ENCODE results near the gene CA10.

CA10 gene

DNA sequence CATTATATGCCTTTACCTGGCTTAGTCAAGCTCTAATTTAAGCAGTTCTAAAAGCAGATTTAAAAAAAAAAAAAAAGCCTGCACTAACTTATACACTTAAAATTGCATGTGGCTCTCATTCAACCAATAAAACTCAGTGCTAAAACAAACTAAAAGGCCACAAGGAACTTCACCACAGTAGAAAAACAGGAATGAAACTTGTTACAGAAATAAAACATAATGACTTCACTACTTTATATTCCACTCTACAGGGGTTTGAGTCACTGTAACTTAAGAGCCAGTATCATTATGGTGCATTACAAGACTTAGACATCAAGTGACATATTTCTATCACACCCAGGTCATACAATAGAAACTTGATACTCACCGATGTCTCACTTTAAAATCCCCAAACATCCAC lies 11.1 kb downstream of the CA10 start:
- no peak for DNase-seq (ENCODE audit: low spot score)

DNA sequence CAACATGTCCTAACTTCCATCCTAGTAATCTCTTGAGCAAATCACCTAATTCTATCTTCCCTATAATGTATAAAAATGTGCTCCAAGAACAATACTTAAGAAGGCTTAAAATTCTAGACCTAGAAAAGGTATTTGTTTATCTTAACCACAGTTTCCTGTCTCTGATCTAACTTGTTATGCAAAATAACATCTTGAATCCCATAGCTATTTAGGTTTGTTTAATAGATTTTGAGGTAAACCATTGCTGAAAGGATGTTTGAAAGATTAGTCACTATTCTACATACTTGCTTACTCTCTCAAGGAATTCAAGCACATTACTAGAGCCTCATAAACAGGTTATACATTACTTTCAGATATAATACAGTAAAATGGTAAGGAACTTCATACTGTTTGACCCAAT lies 13.0 kb downstream of the CA10 start:
- no peak for DNase-seq (ENCODE audit: low spot score)

DNA sequence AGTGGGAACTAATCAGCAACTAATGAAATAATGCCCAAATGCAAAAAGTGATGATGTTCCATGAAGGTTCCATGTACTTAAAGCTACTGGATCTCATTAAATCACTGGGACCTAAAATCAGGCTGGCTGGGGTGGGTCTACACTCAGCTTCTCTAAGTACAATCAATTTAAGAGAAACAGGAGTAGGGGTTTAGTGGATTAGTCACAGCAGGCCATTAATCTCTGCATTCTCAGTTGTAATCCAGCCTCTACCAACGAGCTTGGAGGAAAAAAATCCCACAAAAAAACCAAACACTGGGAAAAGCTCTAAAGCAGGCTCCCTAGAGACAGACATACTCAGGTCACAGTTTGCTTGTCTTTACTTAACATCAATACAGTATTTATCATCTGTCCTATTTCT lies 15.0 kb downstream of the CA10 start:
- no peak for DNase-seq (ENCODE audit: low spot score)

DNA sequence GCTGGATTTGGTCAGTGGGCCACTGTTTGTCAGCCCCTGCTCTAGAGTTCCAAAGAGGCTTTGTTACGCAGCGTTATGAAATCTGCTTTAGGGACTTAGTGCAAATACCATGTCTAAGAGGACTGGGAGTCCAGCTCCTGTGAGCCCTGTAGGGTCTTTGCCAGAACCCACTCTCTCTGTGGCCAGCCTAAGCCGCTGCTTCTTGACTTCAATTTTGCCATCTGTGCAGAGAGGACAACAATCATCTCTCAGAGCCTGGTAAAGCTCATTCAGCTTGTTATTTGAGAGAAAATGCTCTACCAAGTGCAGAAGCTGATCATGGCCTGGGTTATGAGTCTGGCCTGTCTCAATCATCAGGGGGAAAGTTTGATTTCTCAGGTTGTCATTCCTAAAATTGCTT lies 17.9 kb downstream of the CA10 start:
- DNase-seq (ENCODE audit: low spot score): no peak

DNA sequence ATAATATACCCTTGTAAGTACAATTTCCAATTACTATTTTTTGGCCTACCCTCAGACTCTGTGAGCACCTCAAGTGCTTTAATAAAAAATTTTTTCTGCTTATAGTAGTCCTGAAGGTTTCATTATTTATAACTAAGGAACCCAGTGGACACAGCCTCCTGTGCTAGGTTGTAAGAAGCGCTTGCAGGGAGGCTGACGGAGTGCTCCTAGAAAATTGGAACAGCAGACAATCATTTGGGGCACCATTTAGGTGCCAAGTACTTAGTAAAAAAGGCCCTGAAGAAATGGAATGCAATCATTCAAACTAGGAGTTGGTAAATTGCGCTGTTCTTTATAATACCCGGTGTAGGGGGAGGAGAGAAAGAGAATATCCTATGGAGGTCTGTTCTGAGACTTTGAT lies 19.8 kb downstream of the CA10 start:
- DNase-seq (ENCODE audit: low spot score): no peak

DNA sequence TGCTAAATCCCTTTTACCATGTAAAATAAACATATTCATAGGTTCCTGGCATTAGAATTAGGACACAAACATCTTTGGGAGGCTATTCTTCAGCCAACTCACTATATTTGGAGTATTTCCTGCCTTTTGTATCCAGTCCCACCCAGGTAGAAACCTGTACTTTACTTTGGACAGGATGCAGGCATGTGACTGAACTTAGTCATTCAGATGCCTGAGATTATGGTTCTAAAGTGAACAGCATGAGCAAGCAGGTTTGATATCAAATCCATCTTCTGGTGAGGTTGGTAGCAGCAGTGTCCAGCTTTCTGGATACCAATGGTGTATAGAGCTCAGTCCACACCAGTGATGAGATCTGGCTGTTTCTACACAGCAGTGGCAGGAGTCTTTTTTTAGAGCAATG lies 20.2 kb downstream of the CA10 start:
- no peak for DNase-seq (ENCODE audit: low spot score)

DNA sequence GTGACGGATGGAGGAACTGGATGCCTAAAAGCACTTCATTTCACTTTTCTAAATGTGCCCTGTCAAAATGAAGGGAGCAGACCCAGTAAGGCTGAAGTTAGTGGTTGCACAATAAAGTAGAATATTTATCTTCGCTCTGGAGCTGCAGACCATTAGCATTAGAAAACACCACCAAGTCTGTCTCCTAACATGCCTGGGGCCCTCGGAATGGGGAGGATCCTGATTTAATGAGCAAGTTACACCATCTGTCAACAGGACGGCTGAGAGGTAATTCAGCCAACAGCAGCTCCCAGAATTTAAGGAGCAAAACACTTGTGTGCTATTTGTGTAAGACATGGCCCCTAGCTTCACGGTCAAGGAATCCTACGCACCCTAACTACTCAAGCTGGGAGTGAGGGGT lies 22.3 kb downstream of the CA10 start:
- DNase-seq (ENCODE audit: low spot score): no peak

DNA sequence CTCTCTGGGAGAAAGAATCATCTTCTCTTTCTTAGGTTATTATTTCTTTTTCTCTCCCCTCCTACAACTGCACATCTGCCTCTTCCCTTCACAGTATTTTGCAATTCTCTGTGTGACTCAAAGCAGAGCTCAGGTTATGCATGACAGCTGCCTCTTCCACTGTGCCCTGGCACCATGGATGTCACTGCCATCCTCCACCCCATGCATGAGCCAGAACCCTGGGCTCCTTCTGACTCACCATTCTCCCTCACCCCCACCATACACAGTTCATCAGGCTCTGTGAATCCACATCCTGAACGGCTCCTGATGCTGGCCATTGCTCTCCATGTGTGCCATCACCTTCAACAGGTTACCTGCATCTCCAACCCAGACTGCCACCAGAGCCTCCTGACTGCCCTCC lies 23.9 kb downstream of the CA10 start:
- no peak for DNase-seq (ENCODE audit: low spot score)

DNA sequence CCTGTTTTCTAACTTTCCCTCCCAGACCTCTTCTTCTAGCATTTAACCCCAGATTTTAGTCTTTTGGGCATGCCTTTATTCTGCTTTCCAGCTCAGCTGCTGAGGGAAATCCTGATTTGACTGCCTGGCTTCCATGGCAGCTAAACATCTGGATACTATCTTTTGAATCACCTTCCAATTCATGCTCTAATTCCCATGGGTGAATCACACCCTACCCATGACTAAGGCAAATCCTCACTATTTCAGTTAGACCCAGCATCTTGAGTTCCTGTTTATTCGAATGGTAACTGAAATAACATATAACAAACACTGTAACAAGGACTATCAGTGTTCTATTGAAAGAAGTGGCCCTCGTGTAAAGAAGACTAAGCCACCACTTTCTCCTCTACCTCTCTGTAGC lies 29.8 kb downstream of the CA10 start:
- DNase-seq (ENCODE audit: low spot score): no peak

DNA sequence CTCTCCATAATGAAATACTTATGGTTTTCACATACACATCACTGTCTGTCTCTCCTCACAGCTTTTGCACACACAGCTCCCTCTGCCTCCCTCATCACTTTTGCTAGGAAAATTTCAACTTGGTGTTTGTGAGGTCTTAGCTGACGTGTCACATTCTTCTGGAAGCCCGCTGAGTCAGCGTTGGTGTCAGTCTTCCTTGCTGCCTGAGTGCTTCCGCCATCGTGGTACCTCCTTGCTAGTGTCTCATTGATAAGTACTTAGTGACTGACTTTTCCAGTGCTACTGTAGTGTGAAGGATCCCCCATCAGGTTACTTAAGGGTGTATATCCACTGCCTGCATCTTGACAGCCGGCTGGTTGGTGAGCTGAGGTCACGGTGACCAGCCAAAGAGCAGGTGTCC lies 33.5 kb downstream of the CA10 start:
- no peak for DNase-seq (ENCODE audit: low spot score)

DNA sequence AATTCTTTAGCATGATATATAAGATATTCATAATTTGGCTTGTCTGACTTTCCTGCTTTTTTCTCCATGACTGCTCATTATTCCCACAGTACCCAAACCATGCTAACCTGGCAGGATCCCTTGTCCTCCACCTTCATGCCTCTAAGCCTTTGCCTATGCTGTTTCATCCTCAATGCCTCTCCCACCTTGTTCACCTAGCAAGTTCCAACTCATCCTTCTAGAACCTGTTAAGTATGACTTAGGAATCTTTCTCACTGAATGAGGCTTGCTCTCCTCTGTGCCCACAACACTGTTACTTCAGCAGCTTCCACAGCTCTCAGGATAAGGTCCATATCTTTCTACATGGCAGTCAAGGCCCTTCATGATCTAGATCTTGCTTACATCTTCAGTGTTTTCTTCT lies 34.0 kb downstream of the CA10 start:
- no peak for DNase-seq (ENCODE audit: low spot score)

DNA sequence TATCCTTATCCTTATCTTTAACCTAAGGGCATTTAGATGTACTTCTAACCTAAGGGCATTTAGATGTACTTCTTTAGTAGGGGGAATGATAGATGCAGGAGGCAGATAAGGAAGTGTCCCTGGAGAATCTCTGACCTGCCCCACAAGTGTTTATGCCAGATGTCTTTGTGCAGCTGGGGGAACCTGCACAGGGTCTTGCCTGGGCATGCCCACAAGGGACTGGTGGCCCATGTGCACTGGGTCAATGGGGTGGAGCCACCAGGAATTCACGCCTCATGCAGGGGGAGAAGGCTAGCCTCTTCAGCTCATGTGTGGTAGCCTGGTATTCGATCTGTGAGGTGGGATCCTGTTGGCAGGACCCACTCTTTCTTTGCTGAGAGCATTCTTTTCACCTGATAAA lies 38.0 kb downstream of the CA10 start:
- no peak for DNase-seq (ENCODE audit: low spot score)

DNA sequence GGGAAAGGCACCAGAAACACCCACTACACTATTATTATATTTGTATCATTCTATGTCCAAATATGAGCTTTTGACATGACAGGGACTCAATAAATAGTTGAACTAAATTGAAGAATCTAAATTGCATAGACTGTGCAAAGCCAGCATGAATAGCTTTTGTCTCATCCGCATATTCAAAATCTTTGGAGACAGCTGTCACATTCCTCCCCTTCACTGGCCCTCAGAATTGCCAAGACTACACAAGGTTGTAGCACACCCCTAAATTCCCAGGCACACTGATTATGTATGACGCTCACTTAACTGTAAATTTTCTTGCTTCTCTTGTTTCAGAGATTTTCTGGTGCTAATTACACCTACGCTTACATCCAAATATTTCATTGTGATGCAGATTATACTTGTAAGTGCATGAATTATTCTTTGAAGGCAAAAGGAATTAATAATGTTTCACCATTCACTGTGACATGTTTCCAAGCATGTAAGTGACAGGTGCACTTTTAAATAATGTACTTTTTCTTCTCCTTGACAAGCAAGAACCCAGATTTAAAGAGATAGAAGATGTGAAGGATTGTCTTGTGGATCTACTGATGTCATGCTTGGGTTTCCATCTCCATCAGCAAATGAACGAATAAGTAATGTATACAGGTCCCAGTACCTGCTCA lies 47.5 kb downstream of the CA10 start:
- DNase-seq (ENCODE audit: low spot score): no peak

DNA sequence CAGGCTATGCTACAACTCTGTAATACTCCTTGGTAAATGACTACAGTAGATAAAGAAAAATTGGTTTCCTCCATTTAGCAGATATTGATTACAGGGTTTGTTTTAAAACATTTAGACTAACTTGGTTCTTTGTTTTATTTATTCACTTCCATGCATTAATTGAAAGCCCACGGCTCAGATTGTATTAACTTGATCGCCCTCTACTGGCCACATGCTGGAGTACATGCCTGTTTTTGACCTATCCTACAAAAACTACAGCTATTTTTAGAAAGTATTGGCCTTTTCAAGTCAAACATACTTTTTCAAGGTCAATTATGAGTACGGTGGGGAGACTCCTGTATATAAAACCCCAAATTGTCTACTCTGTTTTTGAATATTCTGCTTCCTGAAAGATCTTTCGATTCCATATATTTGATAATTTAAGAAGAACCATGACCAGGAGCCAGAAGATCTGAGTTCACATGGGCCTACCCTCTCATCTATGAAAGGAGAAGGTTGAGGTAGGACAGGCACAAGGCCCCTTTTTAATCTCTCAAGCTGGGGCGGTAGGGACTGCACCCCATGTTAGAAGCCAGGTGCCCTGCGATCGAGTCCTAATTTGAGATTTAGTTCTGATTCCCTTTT lies 51.8 kb downstream of the CA10 start:
- DNase-seq (ENCODE audit: low spot score): peak; percentile 40

DNA sequence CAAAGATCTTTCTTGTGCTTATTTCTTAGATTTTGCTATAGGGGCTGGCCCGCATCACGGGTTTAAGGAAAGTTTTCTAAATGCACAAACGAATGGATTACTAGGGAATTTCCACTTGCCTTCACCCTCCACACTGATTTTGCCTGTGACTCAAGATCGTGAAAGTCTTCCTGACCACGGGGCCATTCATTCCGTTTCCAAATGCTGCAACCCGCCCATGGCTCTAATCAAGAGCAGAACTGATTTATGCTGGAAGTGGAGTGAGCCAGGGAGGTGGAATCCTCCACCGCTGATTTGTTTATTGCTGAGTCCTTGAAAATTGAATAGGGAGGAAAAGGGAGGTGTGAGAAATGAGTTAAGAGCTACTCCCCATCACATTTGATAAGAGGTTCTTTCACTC lies 52.4 kb downstream of the CA10 start:
- DNase-seq (ENCODE audit: low spot score): no peak

DNA sequence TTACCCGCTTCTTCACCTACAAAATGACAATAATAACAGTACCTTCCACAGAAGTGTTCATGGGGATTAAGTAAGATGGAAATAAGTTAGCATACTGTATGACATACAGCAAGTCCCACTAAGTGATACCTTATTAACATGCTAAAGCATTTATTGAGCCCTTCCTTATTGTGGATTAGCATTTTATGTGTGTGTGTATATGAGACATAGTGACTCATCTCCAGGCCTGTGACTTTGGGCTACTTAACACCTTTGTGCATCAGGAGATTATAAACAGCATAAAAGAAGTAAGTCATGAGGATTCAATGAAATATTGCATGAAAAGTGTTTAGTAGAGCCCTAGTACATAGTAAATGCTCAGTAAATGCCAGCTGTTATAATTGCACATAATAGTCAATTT lies 52.9 kb downstream of the CA10 start:
- DNase-seq (ENCODE audit: low spot score): no peak

DNA sequence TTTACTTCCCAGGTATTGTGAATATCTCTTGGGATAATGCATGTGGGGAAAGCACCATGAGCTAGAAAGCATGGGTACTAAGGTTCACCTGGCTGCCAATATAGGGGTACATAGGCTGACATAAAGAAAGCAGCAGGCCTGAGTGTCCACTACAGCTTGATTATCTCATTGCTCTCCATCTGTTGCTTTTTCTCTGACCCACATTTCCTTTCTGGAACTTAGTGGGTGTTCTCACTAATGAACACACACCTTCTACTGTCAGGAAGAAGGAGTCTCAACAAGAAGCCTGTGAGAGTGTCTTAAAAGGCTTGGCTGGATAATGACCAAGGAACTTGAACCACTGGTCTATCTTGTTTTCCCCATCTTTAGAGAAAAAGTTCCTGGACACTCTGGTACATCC lies 62.5 kb downstream of the CA10 start:
- DNase-seq (ENCODE audit: low spot score): no peak

DNA sequence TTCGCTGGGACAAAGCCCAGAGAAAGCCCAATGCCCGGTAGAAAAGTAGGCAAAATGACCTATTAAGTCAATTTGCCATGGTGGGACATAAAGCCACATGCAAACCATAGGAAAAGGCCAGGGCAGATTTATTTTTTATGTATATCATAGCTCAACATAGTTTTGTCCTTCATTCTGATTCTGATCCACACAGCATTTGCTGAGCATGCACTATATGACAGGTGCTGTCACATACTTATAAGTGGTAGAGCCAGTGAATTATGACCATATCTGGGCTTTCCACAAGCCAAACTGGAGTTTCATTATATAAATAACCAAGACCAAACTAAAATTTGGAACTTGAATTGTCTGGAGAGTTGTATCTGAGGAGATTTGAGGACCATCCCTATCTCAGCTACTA lies 74.3 kb downstream of the CA10 start:
- DNase-seq (ENCODE audit: low spot score): no peak

DNA sequence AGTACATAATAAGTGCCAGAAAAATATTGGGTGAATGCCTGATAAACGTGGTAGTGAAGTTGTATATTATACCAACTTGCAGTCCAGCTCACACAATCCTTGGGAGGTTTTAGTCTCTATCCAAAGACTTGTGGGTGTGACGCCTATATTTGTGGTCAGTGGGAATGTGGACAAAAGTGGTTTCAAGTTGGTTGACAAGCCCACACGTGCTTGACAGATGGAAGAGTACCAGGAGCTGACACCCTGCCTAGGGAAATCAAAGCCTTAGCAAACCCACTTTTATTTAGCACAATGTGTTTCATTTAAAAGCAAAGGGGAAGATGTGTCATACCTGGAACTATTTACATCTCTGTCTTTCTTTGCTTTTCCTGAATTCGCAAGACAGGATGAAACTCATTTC lies 79.0 kb downstream of the CA10 start:
- DNase-seq (ENCODE audit: low spot score): no peak

DNA sequence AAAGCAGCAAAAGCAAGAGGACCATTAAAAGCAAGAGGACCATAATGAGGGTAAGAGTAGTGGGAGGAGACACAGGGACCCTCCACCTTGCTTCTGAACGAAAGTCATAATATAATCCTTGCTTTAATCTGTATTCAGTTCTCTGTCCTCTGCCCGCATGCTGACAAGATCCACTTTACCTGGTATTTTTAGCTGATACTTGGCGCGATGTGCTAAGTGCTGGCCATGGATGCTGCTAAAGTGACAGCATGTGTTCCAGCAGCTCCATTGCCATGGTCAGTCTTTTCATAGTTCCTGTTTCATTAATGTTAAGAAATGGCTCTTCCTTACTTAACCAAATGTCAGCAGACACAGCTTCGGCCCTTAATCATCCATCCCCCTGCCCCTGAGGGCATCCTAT lies 86.8 kb downstream of the CA10 start:
- no peak for DNase-seq (ENCODE audit: low spot score)

DNA sequence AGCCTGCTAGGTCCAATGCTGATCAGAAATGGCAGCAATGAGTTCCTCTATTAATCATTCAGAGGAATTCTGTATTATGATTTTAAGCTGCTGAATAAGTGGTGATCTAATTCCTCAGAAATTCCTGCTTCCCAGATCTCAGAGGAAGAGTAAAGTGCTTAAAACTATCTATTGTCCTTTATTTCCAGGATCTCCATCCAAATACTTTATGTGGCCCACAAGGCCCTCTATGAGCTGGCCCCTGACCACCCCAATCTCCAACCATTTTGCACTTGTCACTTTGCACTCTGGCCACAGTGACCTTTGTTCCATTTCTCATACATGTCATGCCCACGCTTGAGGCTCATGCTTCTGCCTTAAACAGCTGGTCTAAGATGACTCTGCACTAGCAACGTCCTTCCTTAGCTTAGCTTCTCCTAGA lies 93.7 kb downstream of the CA10 start:
- no peak for DNase-seq (ENCODE audit: low spot score)

DNA sequence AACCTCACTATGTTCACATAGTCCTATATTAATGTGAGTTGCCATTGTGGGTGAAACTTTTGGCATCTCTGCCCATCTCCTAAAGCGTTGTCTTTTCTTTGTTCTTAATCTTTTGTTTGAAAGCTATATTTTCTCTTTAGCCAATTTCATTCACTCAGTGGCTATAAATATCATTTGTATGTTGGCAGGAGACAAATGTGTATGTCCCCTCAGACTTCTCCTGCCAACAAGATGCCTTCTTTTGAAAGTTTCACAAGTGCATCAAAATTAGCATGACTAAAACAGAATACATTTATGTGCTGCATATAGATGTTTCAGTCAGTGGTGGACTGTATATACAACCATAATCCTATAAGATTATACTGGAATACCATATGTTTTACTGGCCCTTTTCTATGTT lies 109.0 kb downstream of the CA10 start:
- DNase-seq (ENCODE audit: low spot score): no peak

DNA sequence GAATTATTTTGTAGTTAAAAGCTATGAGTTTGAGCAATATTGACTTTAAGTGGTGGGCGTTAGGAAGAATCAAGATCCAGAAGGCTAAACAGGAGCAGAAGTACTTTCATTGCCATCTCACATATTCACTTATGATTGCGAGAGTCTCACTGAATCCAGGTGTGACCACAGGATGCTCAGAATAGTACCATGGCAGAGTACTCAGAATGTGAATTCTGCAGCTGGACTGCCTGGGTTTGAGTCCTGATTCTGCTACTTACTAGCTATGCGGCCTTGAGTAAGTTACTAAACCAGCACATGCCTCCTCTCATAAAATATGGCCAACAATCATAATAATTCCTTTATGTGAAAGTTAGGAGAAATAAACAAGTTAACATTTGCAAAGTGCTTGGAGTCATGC lies 109.5 kb downstream of the CA10 start:
- DNase-seq (ENCODE audit: low spot score): no peak

DNA sequence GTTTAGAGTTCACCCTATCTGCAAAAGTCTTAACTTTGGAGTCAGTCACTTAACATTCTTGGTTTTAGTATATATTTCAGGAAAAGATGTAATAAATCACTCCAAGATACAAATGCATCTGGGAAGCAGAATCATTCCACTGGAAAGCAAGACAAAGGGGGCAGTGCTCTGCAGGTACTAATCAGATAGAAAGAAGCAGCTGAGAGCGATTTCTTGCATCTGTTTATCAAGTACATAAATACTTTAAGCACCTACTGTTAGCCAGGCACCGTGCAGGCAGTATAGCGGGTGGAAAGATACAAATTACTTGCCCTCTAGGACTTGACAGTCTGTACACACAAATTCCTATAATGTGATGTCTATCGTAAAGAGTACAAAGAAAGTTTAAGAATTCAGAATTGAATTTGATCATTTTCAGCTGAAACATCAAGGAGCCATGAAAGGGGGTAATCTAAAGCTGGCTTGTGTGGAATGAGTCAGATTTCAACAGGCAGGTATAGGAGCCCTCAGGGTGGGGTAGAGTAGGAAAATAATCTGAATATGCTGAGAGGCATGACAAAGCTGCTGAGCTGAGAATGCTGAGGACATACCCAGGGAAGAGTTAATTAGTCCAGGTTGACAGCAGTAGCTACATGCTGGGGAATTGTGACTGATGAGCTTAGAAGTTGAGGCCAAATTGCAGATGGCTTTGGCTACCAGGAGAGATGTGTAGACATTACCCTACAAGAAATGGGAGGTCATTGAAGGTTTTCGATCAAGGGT lies 110.2 kb downstream of the CA10 start:
- no peak for DNase-seq (ENCODE audit: low spot score)

All from AG08395 (cell line).